Activated T-cell treated with anti-CD3 and anti-CD28 coated beads for 48 hours (primary cell): ENCODE results near the gene FAM20B.
"Not testable (repeated sequence)": the region's sequence is repeated elsewhere in the genome, so short reads cannot be mapped to it uniquely, and the experiment has no call there.

Experiments used
- DNase-seq: peaks from one replicate; pipeline ENCODE4 v3.0.0-alpha.2; 2020; ENCODE audit warnings: low read depth

FAM20B gene, protein sequence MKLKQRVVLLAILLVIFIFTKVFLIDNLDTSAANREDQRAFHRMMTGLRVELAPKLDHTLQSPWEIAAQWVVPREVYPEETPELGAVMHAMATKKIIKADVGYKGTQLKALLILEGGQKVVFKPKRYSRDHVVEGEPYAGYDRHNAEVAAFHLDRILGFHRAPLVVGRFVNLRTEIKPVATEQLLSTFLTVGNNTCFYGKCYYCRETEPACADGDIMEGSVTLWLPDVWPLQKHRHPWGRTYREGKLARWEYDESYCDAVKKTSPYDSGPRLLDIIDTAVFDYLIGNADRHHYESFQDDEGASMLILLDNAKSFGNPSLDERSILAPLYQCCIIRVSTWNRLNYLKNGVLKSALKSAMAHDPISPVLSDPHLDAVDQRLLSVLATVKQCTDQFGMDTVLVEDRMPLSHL

DNA sequence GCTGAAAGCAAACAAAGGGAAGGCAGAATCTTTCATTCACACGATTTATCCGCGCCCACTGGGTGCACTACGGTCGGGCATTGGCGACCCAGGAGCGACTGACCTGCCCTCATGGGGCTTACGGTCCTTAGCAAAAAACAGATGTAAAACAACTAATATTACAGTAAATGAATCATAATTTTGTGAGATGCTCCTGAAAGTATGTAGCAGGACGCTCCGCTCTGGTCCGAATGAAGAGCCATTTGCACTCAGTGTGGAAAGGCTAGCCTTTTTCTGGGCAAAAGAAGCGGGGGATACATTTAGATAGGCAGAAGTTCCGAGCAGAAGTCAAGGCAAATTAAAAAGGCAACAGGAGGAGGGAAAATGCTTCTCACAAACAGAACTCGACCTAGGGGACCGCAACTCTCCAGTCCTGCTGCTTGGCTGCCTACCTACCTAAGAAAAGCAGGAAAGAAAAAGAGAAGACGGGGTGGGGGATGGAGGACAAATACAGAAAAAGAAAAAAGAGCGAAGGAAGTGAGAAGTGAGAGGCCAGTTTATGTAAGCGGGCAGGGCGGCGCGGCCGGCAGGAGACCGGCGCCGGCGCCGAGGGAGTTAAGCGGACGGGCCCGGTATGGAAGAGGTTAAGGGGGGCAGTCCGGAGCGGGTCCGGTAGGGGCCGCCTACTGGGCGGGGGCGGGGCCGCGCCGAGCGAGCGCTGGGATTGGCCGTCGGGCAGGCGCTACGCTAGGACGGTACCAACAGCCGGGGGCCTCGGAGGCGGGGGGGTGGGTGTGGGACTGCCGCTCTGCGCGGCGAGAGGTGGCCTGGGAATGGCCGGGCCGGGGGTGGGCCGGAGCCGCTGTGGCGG, at the start of gene FAM20B:
Gene FAM20B (plus strand): TSS at position 770 of the 850 bp plus-strand sequence. CDS start 17,954 bp downstream, outside the sequence.
- DNase-seq: peak; percentile 89

DNA sequence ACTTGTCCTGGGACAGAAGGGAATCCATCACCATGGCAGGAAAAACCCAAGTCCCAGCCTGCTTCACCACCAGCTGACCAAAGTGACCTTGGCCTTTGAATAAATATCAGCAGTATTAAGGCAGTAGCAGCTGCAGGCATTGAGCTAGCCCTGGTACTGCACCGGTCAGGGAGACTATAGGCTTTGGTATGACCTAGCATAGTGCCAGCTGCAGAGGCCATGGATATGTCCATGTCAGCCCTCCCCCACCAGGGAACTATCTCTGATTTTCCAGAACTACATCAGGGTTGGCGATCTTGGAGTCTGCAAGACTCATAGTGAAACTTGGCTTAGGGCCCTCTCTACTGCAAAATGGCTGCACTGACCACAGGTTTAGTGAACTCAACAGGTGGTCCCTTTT, 49.2 kb upstream of the FAM20B start:
- no peak for DNase-seq

DNA sequence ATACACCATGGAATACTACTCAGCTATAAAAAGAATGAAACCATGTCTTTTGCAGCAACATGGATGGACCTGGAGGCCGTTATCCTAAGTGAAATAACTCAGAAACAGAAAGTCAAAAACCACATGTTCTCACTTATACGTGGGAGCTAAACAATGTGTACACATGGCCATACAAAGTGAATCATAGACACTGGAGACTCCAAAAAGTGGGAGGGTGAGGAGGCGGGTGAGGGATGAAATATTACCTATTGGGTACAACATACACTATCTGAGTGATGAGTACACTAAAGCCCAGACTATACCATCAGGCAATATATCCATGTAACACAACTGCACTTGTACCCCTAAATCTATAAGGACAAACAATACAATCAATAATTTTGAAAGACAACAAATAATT, 39.5 kb upstream of the FAM20B start:
- no peak for DNase-seq

DNA sequence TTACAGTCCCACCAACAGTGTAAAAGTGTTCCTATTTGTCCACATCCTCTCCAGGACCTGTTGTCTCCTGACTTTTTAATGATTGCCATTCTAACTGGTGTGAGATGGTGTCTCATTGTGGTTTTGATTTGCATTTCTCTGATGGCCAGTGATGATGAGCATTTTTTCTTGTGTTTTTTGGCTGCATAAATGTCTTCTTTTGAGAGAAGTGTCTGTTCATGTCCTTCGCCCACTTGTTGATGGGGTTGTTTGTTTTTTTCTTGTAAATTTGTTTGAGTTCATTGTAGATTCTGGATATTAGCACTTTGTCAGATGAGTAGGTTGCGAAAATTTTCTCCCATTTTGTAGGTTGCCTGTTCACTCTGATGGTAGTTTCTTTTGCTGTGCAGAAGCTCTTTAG, 37.5 kb upstream of the FAM20B start:
- not testable (repeated sequence) for DNase-seq

DNA sequence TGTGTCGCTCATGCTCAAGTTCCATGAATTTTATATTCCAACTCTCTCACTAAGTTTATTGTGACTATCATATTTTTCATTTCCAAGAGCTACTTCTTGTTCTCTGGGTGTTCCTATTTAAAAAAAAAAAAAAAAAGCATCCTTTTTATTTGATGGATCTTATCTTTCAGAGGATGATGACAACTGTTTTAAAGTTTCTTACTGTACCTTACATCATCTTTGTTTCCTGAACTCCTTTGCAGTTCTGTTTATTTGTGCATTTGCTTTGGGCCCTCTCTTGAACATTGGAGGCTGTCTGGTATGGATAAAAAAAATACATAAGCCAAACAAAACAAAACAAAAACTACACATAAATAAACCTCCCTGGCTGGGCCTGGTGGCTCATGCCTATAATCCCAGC, 32.1 kb upstream of the FAM20B start:
- no peak for DNase-seq

DNA sequence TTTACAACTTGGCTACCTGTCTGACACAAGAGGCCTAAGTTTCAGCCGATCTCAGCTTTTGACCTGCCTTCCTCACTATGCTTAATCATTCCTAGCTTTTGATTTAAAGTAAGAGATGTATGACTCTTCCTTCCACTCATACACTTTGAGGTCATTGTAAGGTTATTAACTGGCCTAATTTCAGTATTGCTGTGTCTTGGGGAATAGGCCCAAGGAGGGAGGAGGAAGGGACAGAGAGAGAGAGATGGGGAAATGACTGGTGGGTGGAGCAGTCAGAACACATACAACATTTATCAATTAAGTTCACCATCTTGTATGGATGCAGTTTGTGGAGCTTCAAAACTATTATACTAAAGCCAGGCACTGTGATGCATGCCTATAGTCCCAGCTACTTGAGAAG, 28.3 kb upstream of the FAM20B start:
- DNase-seq: no peak

DNA sequence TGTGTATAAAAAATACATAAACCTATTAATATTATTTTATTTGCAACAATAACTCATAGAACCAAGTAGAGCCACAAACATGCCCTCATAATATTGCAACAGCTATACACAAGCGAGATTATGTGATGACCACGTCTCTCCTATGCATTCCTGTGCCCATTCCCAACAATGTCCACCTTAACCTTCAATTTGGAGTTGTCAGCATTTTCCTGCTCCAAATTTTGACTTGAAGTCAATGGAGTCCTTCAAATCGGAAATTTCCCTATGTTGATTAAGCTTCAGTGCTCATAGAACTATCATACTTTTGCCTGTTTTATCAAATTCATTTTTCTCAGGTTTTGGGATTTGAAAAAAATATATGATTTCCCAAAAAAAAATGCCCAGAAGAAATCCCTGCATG, 27.4 kb upstream of the FAM20B start:
- DNase-seq: no peak

DNA sequence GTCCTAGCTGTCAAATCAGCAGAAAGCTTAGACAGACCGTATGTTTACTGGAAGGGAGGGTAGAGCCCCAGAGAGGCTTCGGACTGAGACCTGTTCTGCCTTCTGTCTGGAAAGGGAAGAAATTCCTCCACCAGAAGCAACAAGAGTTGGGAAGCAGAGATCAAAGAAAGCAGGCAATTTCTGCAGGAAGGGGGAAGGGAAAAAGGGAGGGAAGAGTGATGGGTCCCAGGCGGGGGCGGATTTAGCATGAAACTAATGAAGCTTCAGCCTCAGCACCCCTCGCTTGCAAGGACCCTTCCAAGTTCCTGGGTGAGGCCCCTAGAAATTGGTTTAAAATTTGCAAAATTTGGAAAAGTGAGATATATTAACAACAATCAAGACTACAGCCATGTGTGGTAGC, 26.6 kb upstream of the FAM20B start:
- DNase-seq: no peak

DNA sequence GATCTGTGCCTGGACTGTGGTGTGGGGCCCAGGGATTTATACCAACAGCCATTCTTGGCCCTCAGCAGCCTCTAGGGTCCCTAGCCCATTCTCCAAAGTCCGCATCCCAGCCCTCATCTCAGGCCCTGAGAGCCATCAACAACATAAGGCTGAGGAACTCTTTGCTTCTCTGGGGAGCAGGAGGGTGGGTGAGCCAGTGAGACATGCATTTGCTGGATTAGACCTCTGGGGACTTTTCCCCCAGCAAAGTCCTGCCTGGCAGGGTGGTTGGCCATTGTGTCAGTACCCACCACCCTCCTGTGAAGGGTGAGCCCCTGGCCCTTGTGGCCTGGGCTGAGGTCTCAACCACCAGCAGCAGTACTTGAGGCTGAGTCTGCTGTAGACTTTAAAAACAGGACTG, 24.2 kb upstream of the FAM20B start:
- DNase-seq: no peak

DNA sequence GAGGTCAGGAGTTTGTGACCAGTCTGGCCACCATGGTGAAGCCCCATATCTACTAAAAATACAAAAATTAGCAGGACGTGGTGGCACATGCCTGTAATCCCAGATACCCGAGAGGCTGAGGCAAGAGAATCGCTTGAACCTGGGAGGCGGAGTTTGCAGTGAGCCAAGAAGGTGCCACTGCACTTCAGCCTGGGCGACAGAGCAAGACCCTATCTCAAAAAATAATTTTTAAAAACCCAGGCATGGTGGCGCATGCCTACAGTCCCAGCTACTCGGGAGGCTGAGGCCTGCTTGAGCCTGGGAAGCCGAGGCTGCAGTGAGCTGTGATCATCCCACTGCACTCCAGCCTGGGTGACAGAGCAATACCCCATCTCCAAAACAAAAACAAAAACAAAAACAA, 23.6 kb upstream of the FAM20B start:
- DNase-seq: not testable (repeated sequence)

DNA sequence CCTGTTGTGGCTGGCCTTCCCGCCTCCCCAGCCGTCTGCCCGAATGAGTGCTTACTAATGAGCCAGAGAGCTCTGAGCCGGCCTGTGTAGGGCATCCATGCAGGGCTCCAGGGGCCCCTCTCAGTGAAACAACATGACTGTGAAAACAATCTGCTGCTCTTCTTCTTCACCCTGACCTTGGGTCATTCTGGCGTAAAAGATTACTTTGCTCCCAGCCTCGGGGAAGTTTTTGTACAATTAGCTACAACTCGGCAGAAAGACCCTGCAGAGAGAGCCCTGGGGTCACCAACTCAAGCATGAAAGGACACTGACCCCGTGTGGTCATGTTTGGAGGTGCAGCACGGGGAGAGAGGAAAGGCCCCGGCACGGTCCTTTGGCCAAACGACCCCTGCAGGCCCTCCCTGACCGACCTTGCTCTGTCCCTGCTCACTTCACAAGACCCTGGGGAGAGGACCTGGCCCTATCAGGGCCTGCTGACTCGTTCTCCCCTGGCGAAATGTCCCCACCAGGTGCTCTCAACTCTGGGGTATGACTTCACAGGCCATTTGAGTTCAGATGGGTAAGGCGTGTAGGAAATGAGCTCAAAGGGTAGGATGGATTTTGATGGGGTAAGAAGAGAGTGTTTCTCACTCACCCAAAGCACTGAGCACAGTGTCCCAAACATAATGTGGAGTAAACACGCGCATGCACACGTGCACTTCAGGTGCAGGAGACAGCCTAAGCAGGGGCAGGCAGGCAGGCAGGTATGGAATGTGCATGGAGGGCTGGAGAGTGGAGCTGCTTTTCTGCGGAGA, 22.9 kb upstream of the FAM20B start:
- DNase-seq: peak; percentile 50

DNA sequence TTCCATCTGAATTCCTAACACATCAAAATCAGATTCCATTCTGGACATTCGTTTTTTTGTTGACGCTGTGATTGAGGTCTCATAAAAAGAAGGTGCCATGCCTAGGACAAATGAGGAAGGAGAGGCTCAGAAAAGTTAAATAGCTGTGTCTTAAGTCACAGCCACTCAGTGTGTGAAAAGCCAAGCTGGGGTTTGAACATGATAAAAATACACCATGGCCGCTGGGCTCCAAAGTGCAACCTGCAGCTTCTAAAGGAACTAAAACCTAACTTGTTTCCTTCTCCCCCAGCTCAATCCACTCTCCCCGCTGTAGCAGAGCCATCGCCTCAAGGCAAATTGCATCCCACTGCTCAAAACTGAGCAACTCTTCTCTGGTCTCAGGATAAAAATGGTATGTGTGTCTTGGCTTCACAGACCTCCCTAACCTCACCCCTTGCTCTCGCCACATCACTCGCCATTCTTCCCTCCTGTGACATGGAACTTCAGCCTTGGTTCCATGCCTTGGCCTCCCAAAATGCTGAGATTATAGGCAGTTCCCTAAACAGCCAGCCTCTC, 22.1 kb upstream of the FAM20B start:
- DNase-seq: no peak

DNA sequence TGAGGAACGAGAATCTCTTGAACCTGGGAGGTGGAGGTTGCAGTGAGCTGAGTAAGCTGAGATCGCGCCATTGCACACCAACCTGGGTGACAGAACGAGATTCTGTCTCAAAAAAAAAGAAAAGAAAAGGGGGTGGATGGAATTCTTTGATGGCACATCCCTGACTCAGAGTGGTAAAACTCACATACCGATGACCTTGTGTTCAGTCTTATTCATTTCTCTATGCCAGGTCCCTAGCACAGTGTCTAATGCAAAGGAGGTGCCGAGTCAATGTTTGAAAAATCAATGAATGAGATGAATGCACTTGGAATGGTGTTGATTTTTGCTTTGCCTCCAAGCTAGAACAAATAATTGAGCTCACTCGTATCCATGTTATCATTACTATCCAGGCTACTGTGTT, 18.5 kb upstream of the FAM20B start:
- no peak for DNase-seq

DNA sequence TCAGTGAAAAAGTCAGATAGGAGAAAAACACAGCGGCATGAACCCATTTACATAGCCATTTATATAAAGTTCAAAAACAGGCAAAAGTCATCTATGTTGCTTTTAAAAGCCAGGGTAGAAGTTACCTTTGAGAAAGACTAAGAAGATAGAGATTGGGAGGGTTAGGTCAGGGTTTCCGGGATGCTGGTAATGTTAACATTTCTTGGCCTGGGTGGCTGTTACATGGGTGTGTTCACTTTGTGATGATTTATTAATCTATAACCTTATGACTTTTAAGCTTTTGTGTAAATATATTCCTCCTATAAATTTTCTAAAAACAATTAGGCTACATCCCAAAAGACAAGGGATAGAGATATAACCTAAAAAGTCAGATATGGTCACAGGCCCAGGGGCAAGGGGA, 15.0 kb upstream of the FAM20B start:
- no peak for DNase-seq

DNA sequence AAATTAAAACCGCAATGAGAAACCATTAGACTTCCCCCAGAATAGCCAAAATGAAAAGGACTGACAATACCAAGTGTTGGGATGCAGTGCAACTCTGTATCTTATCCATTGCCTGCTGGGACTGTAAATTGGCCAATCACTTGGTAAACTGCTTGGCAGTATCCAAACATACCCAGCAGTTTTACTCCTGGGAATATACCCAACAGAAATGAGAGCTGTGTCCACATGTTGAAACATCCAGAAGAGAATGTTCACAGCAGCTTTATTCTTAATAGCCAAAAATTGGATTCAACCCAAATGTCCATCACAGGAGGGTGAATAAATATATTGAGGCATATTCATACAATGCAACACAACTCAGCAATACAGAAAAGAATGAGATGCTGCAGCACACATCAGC, 13.7 kb upstream of the FAM20B start:
- DNase-seq: no peak

DNA sequence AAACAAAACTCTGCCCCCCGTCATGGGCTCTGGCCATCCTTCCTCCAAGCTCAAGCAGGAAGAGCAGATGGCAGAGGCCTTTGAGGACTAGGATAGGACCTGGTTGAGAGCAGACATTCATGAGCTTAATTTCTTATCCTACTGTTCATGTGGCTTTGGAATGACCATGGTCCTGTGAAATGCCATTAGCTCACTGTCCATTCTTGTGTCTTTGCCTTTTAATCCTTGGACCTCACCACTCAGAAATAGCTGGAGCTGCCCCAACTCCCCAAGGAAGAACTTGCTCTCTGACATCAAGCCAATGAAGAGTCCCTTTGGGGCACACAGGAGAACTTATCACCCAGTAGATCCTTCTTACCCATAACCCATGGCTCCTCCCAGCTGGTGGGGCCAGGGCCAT, 11.6 kb upstream of the FAM20B start:
- DNase-seq: no peak

DNA sequence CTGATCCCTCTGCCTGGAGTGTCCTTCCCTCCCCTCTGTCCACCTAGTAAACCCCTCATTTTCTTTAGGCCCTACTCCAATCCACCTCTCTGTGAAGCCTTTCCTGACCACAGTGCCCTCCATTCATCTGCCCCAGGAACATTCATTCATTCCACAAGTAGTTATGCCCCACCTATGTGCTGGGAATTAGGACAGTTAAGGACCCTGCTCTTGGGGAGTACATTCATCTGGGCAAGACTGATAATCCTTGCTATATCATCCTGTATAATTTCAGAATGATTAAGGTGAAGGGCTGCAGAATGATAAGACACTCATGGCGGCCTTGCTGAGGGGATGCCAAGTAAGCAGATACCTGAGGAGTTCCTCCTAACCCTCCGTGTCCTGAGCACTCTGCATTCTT, 10.3 kb upstream of the FAM20B start:
- DNase-seq: no peak

DNA sequence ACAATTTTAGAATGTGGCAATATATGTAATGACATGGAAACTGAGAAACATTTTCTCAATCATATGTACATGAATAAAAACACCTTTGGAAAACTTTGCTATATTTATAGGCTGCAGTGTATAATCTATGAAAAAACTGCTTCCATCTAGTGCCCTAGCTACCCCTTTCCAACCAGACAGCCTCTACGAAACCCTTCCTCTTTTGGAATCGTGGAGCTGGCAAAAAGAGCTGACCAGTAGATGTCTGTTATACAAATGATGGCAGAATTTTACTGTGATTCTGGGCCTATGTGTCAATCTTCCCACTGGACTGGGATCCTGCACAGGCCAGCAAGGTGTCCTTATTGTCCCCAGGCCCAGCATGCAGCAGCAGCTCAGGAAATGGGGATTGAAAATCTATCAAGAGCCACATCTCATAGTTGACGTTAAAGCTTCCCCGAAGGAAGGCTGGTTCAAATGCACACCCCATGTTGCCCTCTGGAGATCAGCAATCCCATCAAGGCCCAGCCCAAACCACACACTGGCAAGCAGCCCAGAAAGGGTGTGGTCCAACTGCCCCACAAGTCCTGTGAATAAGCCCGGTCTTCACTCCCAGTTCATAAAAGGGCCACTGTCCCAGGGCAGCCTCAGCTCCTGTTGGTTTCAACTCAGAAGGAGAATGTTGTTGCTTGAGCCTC, 8.8 kb upstream of the FAM20B start:
- DNase-seq: no peak

DNA sequence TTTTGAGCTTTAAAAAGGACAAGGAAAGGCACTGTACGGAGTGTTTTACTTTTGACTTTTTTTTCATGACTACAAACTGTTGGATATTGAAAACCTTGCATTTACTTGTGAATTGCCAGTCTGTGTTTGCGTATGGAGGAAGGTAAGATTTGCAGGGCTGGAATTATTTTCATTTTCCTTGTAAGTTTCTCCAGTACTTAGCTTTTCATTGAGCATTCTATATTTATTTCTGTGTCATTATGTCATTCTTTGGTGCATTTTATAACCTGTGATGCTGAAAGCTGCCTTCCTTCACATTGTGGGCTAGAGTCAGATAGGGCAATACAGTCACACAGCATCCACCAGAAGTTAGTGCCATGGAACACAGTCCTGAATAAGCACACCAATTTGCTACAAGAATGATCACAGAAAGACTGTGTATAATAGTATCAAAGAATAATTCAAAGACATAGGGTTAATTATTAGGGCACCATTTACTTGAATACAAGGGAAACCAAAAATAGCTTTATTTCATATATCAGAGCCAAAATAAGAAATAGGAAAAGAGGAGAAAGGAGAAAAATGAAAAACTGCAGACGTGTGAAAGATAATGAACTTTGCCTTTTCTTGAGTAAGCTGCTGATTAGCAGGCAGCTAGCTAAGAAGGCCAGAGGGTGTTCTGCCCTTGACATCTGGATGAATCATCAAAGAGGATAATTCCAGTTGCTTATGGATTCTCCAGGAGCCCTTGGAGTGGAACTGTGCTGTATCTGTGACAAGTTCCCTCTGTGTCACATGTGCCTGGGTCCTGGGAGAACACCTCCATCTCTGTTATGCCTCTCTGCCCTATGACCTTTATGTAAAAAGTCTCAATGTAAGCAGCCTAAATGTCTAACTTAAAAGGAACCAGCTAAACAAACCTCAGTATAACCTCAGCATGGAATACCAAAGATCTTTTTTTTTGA, 8.0 kb upstream of the FAM20B start:
- no peak for DNase-seq

DNA sequence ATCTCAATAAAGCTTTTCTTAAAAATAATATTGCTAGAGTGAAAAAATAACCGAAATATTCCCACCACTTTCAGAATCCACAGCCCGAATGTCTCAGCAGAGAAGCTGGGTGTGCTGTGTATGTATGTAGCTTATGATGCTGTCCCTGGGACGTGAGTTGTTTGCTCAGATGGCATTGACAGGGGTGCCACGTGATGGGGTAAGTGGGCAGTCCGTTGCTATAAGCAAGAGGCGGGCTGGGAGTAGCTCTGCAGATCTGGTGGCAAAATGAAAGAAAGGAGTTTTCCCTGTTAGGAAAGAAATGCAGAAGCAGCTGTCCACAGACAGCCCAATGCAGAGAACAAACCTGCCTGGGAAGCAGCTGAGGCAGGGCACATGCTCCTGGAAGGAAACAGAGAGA, 3.8 kb upstream of the FAM20B start:
- no peak for DNase-seq
